H9 (cell line): ENCODE measurements around the gene TCEA2. TPM values are rescaled to one million over a fixed set of nuclear protein-coding genes. Genes with fewer than 3 reads are reported as not detected.

Experiments used
- DNase-seq: peaks from one replicate; pipeline ENCODE4 v3.0.0-alpha.2; 2017
- H2AFZ ChIP-seq: one replicate; pipeline ENCODE4 v1.6.1; 2013; ENCODE audit warnings: mild to moderate bottlenecking, low read length, control low read depth, moderate library complexity
- H2AK5ac ChIP-seq: 2 replicates; pipeline ENCODE4 v1.6.1; 2013; ENCODE audit warnings: low read length, control low read depth, mixed read lengths; ENCODE audit not compliant: insufficient read length
- H2BK120ac ChIP-seq: one replicate; pipeline ENCODE4 v1.6.1; 2013; ENCODE audit warnings: low read depth, mild to moderate bottlenecking, low read length, control low read depth, inconsistent platforms; ENCODE audit not compliant: poor library complexity, severe bottlenecking
- H2BK12ac ChIP-seq: 2 replicates; pipeline ENCODE4 v1.6.1; 2013; ENCODE audit warnings: low read length, control low read depth, mixed read lengths, low read depth; ENCODE audit not compliant: insufficient read length
- H2BK15ac ChIP-seq: 2 replicates; pipeline ENCODE4 v1.6.1; 2013; ENCODE audit warnings: low read depth, low read length, control low read depth
- H2BK20ac ChIP-seq: one replicate; pipeline ENCODE4 v1.6.1; 2013; ENCODE audit warnings: low read depth, mild to moderate bottlenecking, low read length, control low read depth, inconsistent platforms; ENCODE audit not compliant: poor library complexity, severe bottlenecking
- H2BK5ac ChIP-seq: 2 replicates; pipeline ENCODE4 v1.6.1; 2013; ENCODE audit warnings: low read length, control low read depth, mixed read lengths; ENCODE audit not compliant: insufficient read length
- H3K14ac ChIP-seq: 2 replicates; pipeline ENCODE4 v1.6.1; 2013; ENCODE audit warnings: low read length, control low read depth; ENCODE audit not compliant: insufficient read depth
- H3K18ac ChIP-seq: 2 replicates; pipeline ENCODE4 v1.6.1; 2013; ENCODE audit warnings: low read depth, mild to moderate bottlenecking, mixed read lengths, low read length, control low read depth; ENCODE audit not compliant: insufficient read length
- H3K23ac ChIP-seq: 2 replicates; pipeline ENCODE4 v1.6.1; 2013; ENCODE audit warnings: low read length, control low read depth, mixed read lengths, low read depth; ENCODE audit not compliant: insufficient read length
- H3K23me2 ChIP-seq: 2 replicates; pipeline ENCODE4 v1.6.1; 2013; ENCODE audit warnings: low read depth, mild to moderate bottlenecking, mixed read lengths, low read length, control low read depth; ENCODE audit not compliant: insufficient read length, poor library complexity, severe bottlenecking
- H3K27ac ChIP-seq: 2 replicates; pipeline ENCODE4 v1.5.1; 2013; ENCODE audit warnings: low read length, control low read depth, mixed read lengths, low read depth; ENCODE audit not compliant: insufficient read length
- H3K27me3 ChIP-seq: 2 replicates; pipeline ENCODE4 v1.6.1; 2013; ENCODE audit warnings: low read length, control low read depth, inconsistent platforms; ENCODE audit not compliant: insufficient read depth
- H3K4ac ChIP-seq: 2 replicates; pipeline ENCODE4 v1.6.1; 2013; ENCODE audit warnings: low read depth, mild to moderate bottlenecking, control low read depth, inconsistent platforms, low read length, moderate library complexity
- H3K4me1 ChIP-seq: 2 replicates; pipeline ENCODE4 v1.6.1; 2013; ENCODE audit warnings: low read length, control low read depth, inconsistent platforms; ENCODE audit not compliant: insufficient read depth
- H3K4me2 ChIP-seq: 2 replicates; pipeline ENCODE4 v1.6.1; 2013; ENCODE audit warnings: low read length, control low read depth, mixed read lengths; ENCODE audit not compliant: insufficient read length, insufficient read depth
- H3K56ac ChIP-seq: 2 replicates; pipeline ENCODE4 v1.6.1; 2013; ENCODE audit warnings: low read depth, mild to moderate bottlenecking, mixed read lengths, low read length, control low read depth; ENCODE audit not compliant: insufficient read length
- H3K79me1 ChIP-seq: 2 replicates; pipeline ENCODE4 v1.6.1; 2013; ENCODE audit warnings: low read depth, mild to moderate bottlenecking, moderate library complexity, low read length, control low read depth, inconsistent platforms; ENCODE audit not compliant: insufficient read depth, poor library complexity, severe bottlenecking
- H3K79me2 ChIP-seq: 2 replicates; pipeline ENCODE4 v1.6.1; 2013; ENCODE audit warnings: low read length, control low read depth, inconsistent platforms; ENCODE audit not compliant: insufficient read depth
- H3K9ac ChIP-seq: 2 replicates; pipeline ENCODE4 v1.6.1; 2013; ENCODE audit warnings: low read length, control low read depth, mixed read lengths; ENCODE audit not compliant: insufficient read length; ENCODE audit errors: extremely low read depth
- H3K9me3 ChIP-seq: one replicate; pipeline ENCODE4 v1.6.1; 2013; ENCODE audit warnings: low read depth, low read length, inconsistent platforms; ENCODE audit not compliant: control insufficient read depth
- H3T11ph ChIP-seq: one replicate; pipeline ENCODE4 v1.6.1; 2013; ENCODE audit warnings: mild to moderate bottlenecking, low read length, control low read depth, inconsistent platforms
- H4K20me1 ChIP-seq: one replicate; pipeline ENCODE4 v1.6.1; 2013; ENCODE audit not compliant: control insufficient read depth, insufficient read length, insufficient read depth
- H4K5ac ChIP-seq: 2 replicates; pipeline ENCODE4 v1.6.1; 2013; ENCODE audit warnings: low read depth, mild to moderate bottlenecking, mixed read lengths, low read length, control low read depth; ENCODE audit not compliant: insufficient read length
- H4K8ac ChIP-seq: replicated peaks from 2 replicates; pipeline ENCODE4 v1.6.1; 2013; ENCODE audit warnings: low read length, control low read depth, mixed read lengths, low read depth; ENCODE audit not compliant: insufficient read length
- H4K91ac ChIP-seq: 2 replicates; pipeline ENCODE4 v1.6.1; 2013; ENCODE audit warnings: low read depth, mild to moderate bottlenecking, moderate library complexity, mixed read lengths, low read length, control low read depth; ENCODE audit not compliant: insufficient read length
- H3K27ac Mint-ChIP-seq, 3 experiments: 2 replicates in 2 of 3; 3 replicates in 1 of 3; pipeline ENCODE4 v1.8.0; 2020 to 2021; ENCODE audit warnings: mixed read lengths in 3 of 3, mild to moderate bottlenecking in 1 of 3, moderate library complexity in 1 of 3
- H3K27me3 Mint-ChIP-seq: 2 replicates; pipeline ENCODE4 v1.8.0; 2021; ENCODE audit warnings: low read depth, mild to moderate bottlenecking, moderate library complexity, mixed read lengths
- H3K36me3 Mint-ChIP-seq, 3 experiments: 2 replicates in 2 of 3; 3 replicates in 1 of 3; pipeline ENCODE4 v1.8.0; 2020 to 2021; ENCODE audit warnings: low read depth in 3 of 3, mixed read lengths in 3 of 3; ENCODE audit not compliant: insufficient read depth in 1 of 3
- H3K4me1 Mint-ChIP-seq, 2 experiments: 2 replicates each; pipeline ENCODE4 v1.8.0; 2020; ENCODE audit warnings: mixed read lengths in 2 of 2
- H3K4me3 Mint-ChIP-seq, 2 experiments: 2 replicates in 1 of 2; 3 replicates in 1 of 2; pipeline ENCODE4 v1.8.0; 2020 to 2021; ENCODE audit warnings: mild to moderate bottlenecking in 2 of 2, mixed read lengths in 2 of 2, moderate library complexity in 1 of 2
- H3K9me3 Mint-ChIP-seq, 2 experiments: 2 replicates in 1 of 2; 3 replicates in 1 of 2; pipeline ENCODE4 v1.8.0; 2020; ENCODE audit warnings: mild to moderate bottlenecking in 2 of 2, mixed read lengths in 2 of 2, moderate library complexity in 1 of 2
- CTCF ChIP-seq: fragments of 200-600 bp; sonication (generic); conservative IDR thresholded peaks from 3 replicates; pipeline ENCODE4 v1.8.0; 2021; ENCODE audit warnings: antibody characterized with exemption, mild to moderate bottlenecking
- WGBS: extraction: QIAGEN DNeasy Blood & Tissue Kit; methylation state at CpG from one replicate; pipeline ENCODE4 v1.1.7; 2013; ENCODE audit warnings: missing lambda C conversion rate, low lambda C conversion rate, mixed read lengths; ENCODE audit not compliant: insufficient read length; ENCODE audit errors: extremely low coverage; 5-methylcytosine and 5-hydroxymethylcytosine counted together
- total RNA-seq: library from RNA; stranded (reverse); gene quantifications from 2 replicates; pipeline ENCODE4 v1.2.1, GENCODE V29; 2021

Gene TCEA2
- total RNA-seq, 1 experiment from 2014 or later, result 51.7 TPM

- Histone ChIP-seq H3K23me2 (peaks cover 14% of the 10 kb centered on the region), H4K20me1 (no peaks in the 10 kb centered on the region), H3K79me1 (no peaks in the 10 kb centered on the region), H3K9me3 (no peaks in the 10 kb centered on the region), H4K91ac (no peak overlapping the region), H2BK5ac (no peak overlapping the region), H3K79me2 (no peaks in the 10 kb centered on the region), H3T11ph (no peak overlapping the region), H3K4me1 (peaks cover 5% of the 10 kb centered on the region; the same call in 1 of the 2 replicates), H3K18ac (no peak overlapping the region), H2AK5ac (no peak overlapping the region), H3K27me3 (peaks cover 13% of the 10 kb centered on the region; the same call in 1 of the 2 replicates), H3K23ac (no peak overlapping the region), H3K4ac (no peak overlapping the region), H3K56ac (no peak overlapping the region), H2BK120ac (no peak overlapping the region), H3K9ac (no peak overlapping the region), H2BK20ac (no peak overlapping the region), H3K27ac (no peak overlapping the region), H4K5ac (no peak overlapping the region), H2BK15ac (no peak overlapping the region), H3K4me2 (no peak overlapping the region), H2AFZ (no peak overlapping the region), H4K8ac (no peak overlapping the region), H2BK12ac (no peak overlapping the region), H3K14ac (no peak overlapping the region; the same call in 1 of the 2 replicates)
- peaks cover 23 to 29% of the 10 kb centered on the region in 2 experiments for H3K4me1 Mint-ChIP-seq
- H3K27ac Mint-ChIP-seq, result no peak overlapping the region
- no CpG with 5 or more reads among the region's 12 CpGs for WGBS
- peaks cover 0 to 2% of the 10 kb centered on the region in 2 experiments; a peak in 2 of 5 replicates for H3K9me3 Mint-ChIP-seq
- DNase-seq, result no peak
- H3K4me3 Mint-ChIP-seq, result no peak overlapping the region; a peak in 2 of 5 replicates
- H3K36me3 Mint-ChIP-seq, result no peaks in the 10 kb centered on the region; a peak in 1 of 7 replicates
- no peak for TF ChIP-seq CTCF
- H3K27me3 Mint-ChIP-seq, result peaks cover 64% of the 10 kb centered on the region
Observed at GRCh38 chr20:64040231-64041039, 22.6 kb upstream of the TCEA2 start.
